H1 (cell line): Measurements from ENCODE around the gene MEMO1. TPM values are rescaled to one million over a fixed set of nuclear protein-coding genes. Genes with fewer than 3 reads are reported as not detected.

Source experiments
- CTCF ChIA-PET: fragments of 300-600 bp; sonication (Branson Sonifier 250); formaldehyde crosslinking; loops from one replicate; lab custom pipeline; 2021; ENCODE audit not compliant: partially characterized antibody; lab: Charles Lee
- POLR2A ChIA-PET: fragments of 300-600 bp; sonication (Branson Sonifier 250); formaldehyde crosslinking; loops from one replicate; lab custom pipeline; 2021; ENCODE audit warnings: inconsistent platforms; ENCODE audit not compliant: partially characterized antibody; lab: Charles Lee
- DNase-seq, 2 experiments: peaks; one replicate each; pipeline versions ENCODE4 v3.0.0 to v3.0.0-alpha.2; 2010 to 2022; ENCODE audit warnings: low spot score in 2 of 2, low read depth in 1 of 2, mixed read lengths in 1 of 2
- FAIRE-seq: peaks from 2 replicates; lab custom pipeline; 2011; peaks lifted over from hg19 to GRCh38; lab: Jason Lieb, UNC
- H2AFZ ChIP-seq: 2 replicates; pipeline ENCODE4 v1.8.1; 2012; ENCODE audit warnings: low read length, inconsistent platforms
- H2AK5ac ChIP-seq: 2 replicates; pipeline ENCODE4 v1.6.1; 2013; ENCODE audit warnings: low read depth, low read length
- H2BK120ac ChIP-seq: replicated peaks from 2 replicates; pipeline ENCODE3; 2013; ENCODE audit warnings: low read depth, low read length, inconsistent platforms
- H2BK12ac ChIP-seq: 2 replicates; pipeline ENCODE4 v1.6.1; 2013; ENCODE audit warnings: low read depth, low read length
- H2BK15ac ChIP-seq: 2 replicates; pipeline ENCODE4 v1.6.1; 2013; ENCODE audit warnings: low read length
- H2BK20ac ChIP-seq: 2 replicates; pipeline ENCODE4 v1.6.1; 2013; ENCODE audit warnings: low read length
- H2BK5ac ChIP-seq: 2 replicates; pipeline ENCODE4 v1.6.1; 2013; ENCODE audit warnings: low read depth, low read length
- H3K14ac ChIP-seq: 2 replicates; pipeline ENCODE4 v1.6.1; 2013; ENCODE audit warnings: inconsistent platforms; ENCODE audit not compliant: insufficient read length
- H3K18ac ChIP-seq: 2 replicates; pipeline ENCODE4 v1.6.1; 2013; ENCODE audit warnings: low read length; ENCODE audit errors: extremely low read depth
- H3K23ac ChIP-seq: 2 replicates; pipeline ENCODE4 v1.6.1; 2013; ENCODE audit warnings: inconsistent platforms; ENCODE audit not compliant: insufficient read length
- H3K23me2 ChIP-seq: 2 replicates; pipeline ENCODE4 v1.6.1; 2013; ENCODE audit warnings: low read depth, low read length
- H3K27ac ChIP-seq: 2 replicates; pipeline ENCODE4 v1.6.1; 2011; ENCODE audit warnings: low read depth, low read length, inconsistent platforms
- H3K27me3 ChIP-seq, 4 experiments: replicated peaks in 1 of 4; 1 replicate in 1 of 4; 2 replicates in 3 of 4; pipeline versions ENCODE4 v1.6.1 to v1.8.1; 2011 to 2013; ENCODE audit warnings: low read length in 3 of 4, mild to moderate bottlenecking in 3 of 4, inconsistent platforms in 2 of 4, mixed read lengths in 2 of 4, moderate library complexity in 1 of 4; ENCODE audit not compliant: control insufficient read depth in 3 of 4, insufficient read depth in 3 of 4; ENCODE audit errors: extremely low read depth in 1 of 4
- H3K36me3 ChIP-seq, 4 experiments: 2 replicates each; pipeline versions ENCODE4 v1.6.1 to v1.8.1; 2011 to 2013; ENCODE audit warnings: mild to moderate bottlenecking in 4 of 4, low read length in 3 of 4, moderate library complexity in 2 of 4, control low read depth in 1 of 4, inconsistent platforms in 1 of 4; ENCODE audit not compliant: insufficient read depth in 4 of 4, control insufficient read depth in 2 of 4
- H3K4ac ChIP-seq: replicated peaks from 2 replicates; pipeline ENCODE3; 2013; ENCODE audit warnings: low read length, low read depth, mixed read lengths, inconsistent platforms; ENCODE audit not compliant: insufficient read length
- H3K4me1 ChIP-seq, 4 experiments: replicated peaks in 1 of 4; 1 replicate in 1 of 4; 2 replicates in 3 of 4; pipeline versions ENCODE4 v1.6.1 to v1.8.1; 2011 to 2013; ENCODE audit warnings: low read length in 3 of 4, inconsistent platforms in 2 of 4, mixed read lengths in 1 of 4; ENCODE audit not compliant: insufficient read depth in 4 of 4, control insufficient read depth in 3 of 4
- H3K4me2 ChIP-seq, 2 experiments: 2 replicates each; pipeline versions ENCODE4 v1.6.1 to v1.8.1; 2011 to 2013; ENCODE audit warnings: low read depth in 2 of 2, low read length in 2 of 2, control low read depth in 1 of 2, inconsistent platforms in 1 of 2, mild to moderate bottlenecking in 1 of 2; ENCODE audit not compliant: insufficient read depth in 1 of 2
- H3K4me3 ChIP-seq, 4 experiments: fragments of 200-600, 300-600 bp in 1 of 4; sonication (generic), shearing (Covaris generic), sonication (Bioruptor Twin) in 1 of 4; 2 replicates each; pipeline versions ENCODE4 v1.5.1 to v1.8.1; 2011 to 2016; ENCODE audit warnings: low read length in 4 of 4, low read depth in 3 of 4, control low read depth in 2 of 4, inconsistent platforms in 2 of 4, mild to moderate bottlenecking in 2 of 4, mixed read lengths in 1 of 4, moderate library complexity in 1 of 4; ENCODE audit not compliant: insufficient read depth in 2 of 4; ENCODE audit errors: extremely low read depth in 1 of 4
- H3K56ac ChIP-seq: replicated peaks from 2 replicates; pipeline ENCODE3; 2013; ENCODE audit warnings: low read depth, mild to moderate bottlenecking, mixed read lengths, low read length, inconsistent platforms; ENCODE audit not compliant: insufficient read length
- H3K79me1 ChIP-seq: 2 replicates; pipeline ENCODE4 v1.6.1; 2013; ENCODE audit warnings: low read depth, low read length, control low read depth
- H3K79me2 ChIP-seq, 2 experiments: 2 replicates each; pipeline versions ENCODE4 v1.6.1 to v1.8.1; 2012 to 2013; ENCODE audit warnings: low read length in 2 of 2, mild to moderate bottlenecking in 2 of 2, inconsistent platforms in 1 of 2; ENCODE audit not compliant: insufficient read depth in 2 of 2, control insufficient read depth in 1 of 2
- H3K9ac ChIP-seq, 4 experiments: replicated peaks in 1 of 4; 1 replicate in 1 of 4; 2 replicates in 3 of 4; pipeline versions ENCODE4 v1.6.1 to v1.8.1; 2011 to 2013; ENCODE audit warnings: low read depth in 3 of 4, low read length in 3 of 4, control low read depth in 2 of 4, mild to moderate bottlenecking in 2 of 4, moderate library complexity in 2 of 4, inconsistent platforms in 1 of 4; ENCODE audit errors: extremely low read depth in 1 of 4
- H3K9me3 ChIP-seq, 2 experiments: 2 replicates each; pipeline versions ENCODE4 v1.6.1 to v1.8.1; 2012 to 2013; ENCODE audit warnings: mild to moderate bottlenecking in 2 of 2, moderate library complexity in 2 of 2, control low read depth in 1 of 2, inconsistent platforms in 1 of 2, low read depth in 1 of 2, low read length in 1 of 2, mixed read lengths in 1 of 2; ENCODE audit not compliant: insufficient read depth in 2 of 2
- H4K20me1 ChIP-seq, 2 experiments: replicated peaks in 1 of 2; 2 replicates each; pipeline versions ENCODE3 to v1.8.1; 2011 to 2013; ENCODE audit warnings: inconsistent platforms in 2 of 2, low read length in 2 of 2, mild to moderate bottlenecking in 1 of 2; ENCODE audit not compliant: insufficient read depth in 2 of 2, control insufficient read depth in 1 of 2
- H4K5ac ChIP-seq: 2 replicates; pipeline ENCODE4 v1.6.1; 2013; ENCODE audit warnings: low read length, low read depth, mixed read lengths, inconsistent platforms; ENCODE audit not compliant: insufficient read length
- H4K8ac ChIP-seq: 2 replicates; pipeline ENCODE4 v1.8.0; 2013; ENCODE audit warnings: mild to moderate bottlenecking, moderate library complexity, low read length, inconsistent platforms; ENCODE audit not compliant: insufficient read depth; ENCODE audit errors: extremely low read depth
- H4K91ac ChIP-seq: replicated peaks from 2 replicates; pipeline ENCODE3; 2013; ENCODE audit warnings: low read length, mixed read lengths, inconsistent platforms; ENCODE audit not compliant: insufficient read length
- BACH1 ChIP-seq: IDR thresholded peaks from 2 replicates; pipeline ENCODE4 v1.6.1; 2012; ENCODE audit warnings: low read length, improper control_type of control experiment
- EP300 ChIP-seq, 2 experiments: IDR thresholded peaks; 1 replicate in 1 of 2; 2 replicates in 1 of 2; pipeline ENCODE4 v1.6.1; 2011 to 2012; ENCODE audit warnings: low read depth in 2 of 2, low read length in 2 of 2, mild to moderate bottlenecking in 2 of 2, borderline replicate concordance in 1 of 2, inconsistent platforms in 1 of 2, moderate library complexity in 1 of 2
- GTF2F1 ChIP-seq: IDR thresholded peaks from 2 replicates; pipeline ENCODE4 v1.6.1; 2012; ENCODE audit warnings: low read depth, low read length, improper control_type of control experiment, borderline replicate concordance
- HDAC2 ChIP-seq, 2 experiments: fragments of 300-600 bp in 1 of 2; sonication (generic) in 1 of 2; IDR thresholded peaks; 2 replicates each; pipeline ENCODE4 v1.6.1; 2011 to 2012; ENCODE audit warnings: low read depth in 2 of 2, low read length in 2 of 2, mild to moderate bottlenecking in 2 of 2, moderate library complexity in 2 of 2, borderline replicate concordance in 1 of 2, inconsistent platforms in 1 of 2
- KDM1A ChIP-seq: fragments of 200-600, 300-600 bp; sonication (generic); IDR thresholded peaks from 2 replicates; pipeline ENCODE4 v1.7.1; 2016; ENCODE audit warnings: mild to moderate bottlenecking, low read length, borderline replicate concordance
- MAFK ChIP-seq: IDR thresholded peaks from 2 replicates; pipeline ENCODE4 v1.6.1; 2012; ENCODE audit warnings: low read depth, mild to moderate bottlenecking, improper control_type of control experiment, low read length
- NANOG ChIP-seq: IDR thresholded peaks from 2 replicates; pipeline ENCODE4 v1.6.1; 2011; ENCODE audit warnings: low read length, low read depth, mild to moderate bottlenecking, inconsistent platforms; ENCODE audit not compliant: insufficient read depth, poor library complexity, severe bottlenecking
- SIX5 ChIP-seq: IDR thresholded peaks from 2 replicates; pipeline ENCODE4 v1.6.1; 2011; ENCODE audit warnings: mild to moderate bottlenecking, low read depth, low read length
- YY1 ChIP-seq: IDR thresholded peaks from 2 replicates; pipeline ENCODE4 v1.6.1; 2011; ENCODE audit warnings: low read depth, mild to moderate bottlenecking, low read length
- WGBS, 2 experiments: shearing (Covaris generic) in 1 of 2; methylation state at CpG; one replicate each; pipeline versions ENCODE4 v1.1.6 to v1.1.7; 2013 to 2015; ENCODE audit warnings: low lambda C conversion rate in 2 of 2, mixed read lengths in 2 of 2, inconsistent platforms in 1 of 2, low coverage in 1 of 2, missing lambda C conversion rate in 1 of 2; ENCODE audit not compliant: insufficient replicate concordance in 2 of 2, insufficient coverage in 1 of 2, insufficient read length in 1 of 2; ENCODE audit errors: extremely low coverage in 1 of 2, missing lambda C conversion rate in 1 of 2; 5-methylcytosine and 5-hydroxymethylcytosine counted together
- polyA plus RNA-seq, 7 experiments: library from polyadenylated mRNA; depleted of rRNA in 3 of 7; stranded (reverse) in 5 of 7; unstranded in 2 of 7; fragments of >200 nt in 5 of 7; fragments of 200-250 nt in 2 of 7; gene quantifications; 1 replicate in 5 of 7; 2 replicates in 1 of 7; 4 replicates in 1 of 7; pipeline versions ENCODE4 v1.2.1 to v1.2.3, GENCODE V29; 2011 to 2013; ENCODE audit warnings: missing spikeins in 2 of 7, mixed read lengths in 2 of 7
- total RNA-seq: library from RNA; stranded (reverse); fragmentation: NEBNext Ultra II Directional; extraction: Animal tissue kit (Norgen Biotek cat#: 25700); gene quantifications from 2 replicates; pipeline ENCODE4 v1.2.1, GENCODE V29; 2021
- TF ChIP-seq, protein P1 (sequence below): IDR thresholded peaks from 2 replicates; pipeline ENCODE4 v1.6.1; 2011; ENCODE audit warnings: low read length, improper control_type of control experiment
- TF ChIP-seq, protein P2 (sequence below): IDR thresholded peaks from 2 replicates; pipeline ENCODE4 v1.6.1; 2012; ENCODE audit warnings: inconsistent platforms

Gene MEMO1
- total and polyA plus RNA-seq, 2 of the 8 experiments (the other 6 are each of a cell fraction or from before 2014, with no cell fraction given), result 26.9 to 54.7 TPM

DNA sequence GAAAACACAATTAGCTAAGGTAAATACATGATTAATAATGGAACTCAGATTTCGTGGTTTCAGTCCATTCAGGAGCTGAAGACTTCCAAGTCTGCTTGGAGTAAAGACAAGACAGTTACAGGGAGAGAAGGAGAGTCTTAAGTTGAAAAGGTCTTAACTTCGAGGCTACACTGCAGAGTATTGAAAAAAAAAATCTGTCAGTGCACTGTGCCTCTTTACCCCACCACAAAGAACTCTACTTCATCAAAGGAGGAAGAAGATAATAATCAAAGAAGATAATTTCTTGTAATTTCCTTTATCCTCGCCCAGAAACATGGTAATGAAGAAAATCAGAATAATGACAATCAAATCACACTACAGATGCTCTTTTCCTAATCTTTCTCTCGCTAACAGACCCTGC, 75.4 kb downstream of the MEMO1 start:
- Histone ChIP-seq H2BK5ac (no peak overlapping the region), H2AFZ (no peak overlapping the region), H3K79me1 (no peaks in the 10 kb centered on the region), H3K14ac (no peak overlapping the region), H3K27me3 (no peaks in the 10 kb centered on the region), H3K36me3 (no peaks in the 10 kb centered on the region), H3K23me2 (no peaks in the 10 kb centered on the region; the same call in 1 of the 2 replicates), H2BK120ac (no peak overlapping the region), H3K4me3 (no peak overlapping the region), H3K4me1 (no peaks in the 10 kb centered on the region), H3K56ac (no peak overlapping the region), H2BK15ac (no peak overlapping the region), H3K9me3 (no peaks in the 10 kb centered on the region), H4K5ac (no peak overlapping the region), H3K79me2 (peaks cover 0 to 6% of the 10 kb centered on the region in 2 experiments; a peak in 1 of 4 replicates), H3K4ac (no peak overlapping the region), H4K91ac (no peak overlapping the region), H2BK12ac (no peak overlapping the region), H3K27ac (no peak overlapping the region), H2BK20ac (no peak overlapping the region), H3K18ac (no peak overlapping the region), H2AK5ac (no peak overlapping the region), H4K8ac (no peak overlapping the region), H3K9ac (no peak overlapping the region), H4K20me1 (peaks cover 0 to 1% of the 10 kb centered on the region in 2 experiments), H3K23ac (no peak overlapping the region), H3K4me2 (no peak overlapping the region)
- POLR2A ChIA-PET, result no interaction called here
- FAIRE-seq, result no peak
- WGBS, 2 experiments, result 83% methylated on average over 4 of the region's 4 CpGs; no CpG with 5 or more reads in 1 of the 2 experiments
- DNase-seq, result no peak
- CTCF ChIA-PET, result no interaction called here
- TF ChIP-seq HDAC2 (IDR thresholded peaks at IDR 0.05; ENCODE audit: borderline replicate concordance in 1 of 2, low read depth in 2 of 2, low read length in 2 of 2) (no peak), EP300 (IDR thresholded peaks at IDR 0.05; ENCODE audit: borderline replicate concordance in 1 of 2, low read depth in 2 of 2, low read length in 2 of 2) (no peak), NANOG (no peak), YY1 (no peak), SIX5 (no peak), KDM1A (no peak), GTF2F1 (no peak), BACH1 (no peak), MAFK (no peak)
- TF ChIP-seq, protein P1, sequence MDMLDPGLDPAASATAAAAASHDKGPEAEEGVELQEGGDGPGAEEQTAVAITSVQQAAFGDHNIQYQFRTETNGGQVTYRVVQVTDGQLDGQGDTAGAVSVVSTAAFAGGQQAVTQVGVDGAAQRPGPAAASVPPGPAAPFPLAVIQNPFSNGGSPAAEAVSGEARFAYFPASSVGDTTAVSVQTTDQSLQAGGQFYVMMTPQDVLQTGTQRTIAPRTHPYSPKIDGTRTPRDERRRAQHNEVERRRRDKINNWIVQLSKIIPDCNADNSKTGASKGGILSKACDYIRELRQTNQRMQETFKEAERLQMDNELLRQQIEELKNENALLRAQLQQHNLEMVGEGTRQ, result no peak
- TF ChIP-seq, protein P2, sequence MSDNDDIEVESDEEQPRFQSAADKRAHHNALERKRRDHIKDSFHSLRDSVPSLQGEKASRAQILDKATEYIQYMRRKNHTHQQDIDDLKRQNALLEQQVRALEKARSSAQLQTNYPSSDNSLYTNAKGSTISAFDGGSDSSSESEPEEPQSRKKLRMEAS, result no peak
